ENCODE results near the gene MOG.

Gene MOG

GRCh38 chr6:29631860-29632731 lies 24.8 kb upstream of the MOG start:
- no peaks in the 10 kb centered on the region; the same call in none of the 2 replicates for H3K27me3 ChIP-seq (replicated peaks; ENCODE audit: control insufficient read depth, insufficient read depth, low read length)
- H3K4me3 ChIP-seq (replicated peaks; ENCODE audit: low read depth, low read length) = peak overlapping the region; percentile 64
- TF ChIP-seq CTCF (IDR thresholded peaks at IDR 0.05; ENCODE audit: insufficient read depth, low read length, poor library complexity, severe bottlenecking) = no peak
- DNase-seq (ENCODE audit: extremely low read depth, insufficient read length) = peak; percentile 49
- H3K36me3 ChIP-seq (ENCODE audit: control insufficient read depth, insufficient read depth, low read length) = no peaks in the 10 kb centered on the region

GRCh38 chr6:29632789-29633533 lies 23.9 kb upstream of the MOG start, which contains the start of gene GABBR1:
Gene GABBR1 (minus strand): TSS chr6:29633183. CDS start chr6:29632385, 798 bp downstream.
- no peak for TF ChIP-seq CTCF (IDR thresholded peaks at IDR 0.05; ENCODE audit: insufficient read depth, low read length, poor library complexity, severe bottlenecking)
- DNase-seq (ENCODE audit: extremely low read depth, insufficient read length) = peak; percentile 52

GRCh38 chr6:29633534-29633905 lies 23.4 kb upstream of the MOG start:
- DNase-seq (ENCODE audit: extremely low read depth, insufficient read length) = no peak
- Histone ChIP-seq H3K36me3 (ENCODE audit: control insufficient read depth, insufficient read depth, low read length) (no peaks in the 10 kb centered on the region), H3K4me3 (replicated peaks; ENCODE audit: low read depth, low read length) (peak overlapping the region; percentile 64; the same call in 1 of the 2 replicates), H3K27me3 (replicated peaks; ENCODE audit: control insufficient read depth, insufficient read depth, low read length) (no peaks in the 10 kb centered on the region; the same call in none of the 2 replicates)
- no peak for TF ChIP-seq CTCF (IDR thresholded peaks at IDR 0.05; ENCODE audit: insufficient read depth, low read length, poor library complexity, severe bottlenecking)

More at GRCh38 chr6:29632789-29633533, 23.9 kb upstream of the MOG start, which contains the start of gene GABBR1:
- H3K36me3 ChIP-seq (ENCODE audit: control insufficient read depth, insufficient read depth, low read length) = no peaks in the 10 kb centered on the region
- no peaks in the 10 kb centered on the region; the same call in none of the 2 replicates for H3K27me3 ChIP-seq (replicated peaks; ENCODE audit: control insufficient read depth, insufficient read depth, low read length)
- H3K4me3 ChIP-seq (replicated peaks; ENCODE audit: low read depth, low read length) = peak within 1 kb of the TSS; percentile 64

- Histone ChIP-seq H3K36me3 (ENCODE audit: control insufficient read depth, insufficient read depth, low read length) (no peaks in the 10 kb centered on the region), H3K27me3 (replicated peaks; ENCODE audit: control insufficient read depth, insufficient read depth, low read length) (no peaks in the 10 kb centered on the region), H3K4me3 (replicated peaks; ENCODE audit: low read depth, low read length) (no peak overlapping the region)
- no peak for TF ChIP-seq CTCF (IDR thresholded peaks at IDR 0.05; ENCODE audit: insufficient read depth, low read length, poor library complexity, severe bottlenecking)
- DNase-seq (ENCODE audit: extremely low read depth, insufficient read length) = no peak
These were observed 19.6 kb upstream of the MOG start for GRCh38 chr6:29637247-29637646.

GRCh38 chr6:29641430-29642148 lies 15.3 kb upstream of the MOG start:
- no peak for TF ChIP-seq CTCF (IDR thresholded peaks at IDR 0.05; ENCODE audit: insufficient read depth, low read length, poor library complexity, severe bottlenecking)
- no peak for DNase-seq (ENCODE audit: extremely low read depth, insufficient read length)
- Histone ChIP-seq H3K36me3 (ENCODE audit: control insufficient read depth, insufficient read depth, low read length) (no peaks in the 10 kb centered on the region), H3K4me3 (replicated peaks; ENCODE audit: low read depth, low read length) (no peak overlapping the region), H3K27me3 (replicated peaks; ENCODE audit: control insufficient read depth, insufficient read depth, low read length) (no peaks in the 10 kb centered on the region)

All from GM06990 (cell line).